Mononuclear cell (primary cell): Measurements from ENCODE around the gene FRAS1. TPM values are rescaled to one million over a fixed set of nuclear protein-coding genes. Genes with fewer than 3 reads are reported as not detected.

Source experiments
- H3K27me3 ChIP-seq: 2 replicates; pipeline ENCODE4 v1.6.0; 2011; ENCODE audit warnings: low read length, control low read depth; ENCODE audit not compliant: insufficient read depth
- H3K4me1 ChIP-seq: 2 replicates; pipeline ENCODE4 v1.5.1; 2011; ENCODE audit warnings: mild to moderate bottlenecking, low read length, control low read depth; ENCODE audit not compliant: insufficient read depth
- H3K4me3 ChIP-seq: 2 replicates; pipeline ENCODE4 v1.5.1; 2011; ENCODE audit warnings: mild to moderate bottlenecking, low read length, moderate library complexity
- H3K9me3 ChIP-seq: 2 replicates; pipeline ENCODE4 v1.5.1; 2011; ENCODE audit warnings: low read depth, mild to moderate bottlenecking, control low read depth, low read length
- total RNA-seq: library from RNA; depleted of rRNA; stranded (reverse); fragments of >200 nt; gene quantifications from one replicate; pipeline ENCODE4 v1.2.3, GENCODE V29; 2012

The FRAS1 gene
- total RNA-seq, 1 donor = under 0.01 TPM

DNA sequence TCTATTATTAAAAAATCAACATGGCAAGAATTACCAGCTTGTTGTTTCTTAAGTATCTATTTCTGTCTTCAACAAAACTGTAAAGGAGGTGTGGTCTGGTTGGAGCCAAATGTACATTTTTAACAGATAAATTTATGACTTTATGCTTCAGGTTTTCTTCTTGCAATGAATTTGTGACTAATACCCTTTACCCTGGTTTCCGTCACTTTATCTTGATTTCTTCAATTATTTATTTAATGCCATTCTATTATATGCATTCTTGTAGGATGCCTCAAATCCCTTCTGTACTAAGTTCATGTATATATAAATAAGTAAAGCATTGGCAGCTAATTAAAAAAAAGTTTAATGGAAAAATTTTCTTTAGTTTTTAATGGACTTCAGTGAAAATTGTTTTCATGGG lies 453.0 kb downstream of the FRAS1 start:
- H3K27me3 ChIP-seq = no peaks in the 10 kb centered on the region
- H3K9me3 ChIP-seq = no peaks in the 10 kb centered on the region
- H3K4me3 ChIP-seq = no peak overlapping the region
- no peaks in the 10 kb centered on the region for H3K4me1 ChIP-seq

GRCh38 chr4:78510681-78511080 lies 453.6 kb downstream of the FRAS1 start:
- Histone ChIP-seq H3K4me1 (no peaks in the 10 kb centered on the region), H3K9me3 (no peaks in the 10 kb centered on the region), H3K4me3 (no peak overlapping the region), H3K27me3 (no peaks in the 10 kb centered on the region)

- no peaks in the 10 kb centered on the region for H3K4me1 ChIP-seq
- H3K27me3 ChIP-seq = no peaks in the 10 kb centered on the region
- no peak overlapping the region for H3K4me3 ChIP-seq
- no peaks in the 10 kb centered on the region for H3K9me3 ChIP-seq
Measured at GRCh38 chr4:78512357-78512920, 455.3 kb downstream of the FRAS1 start.

- no peaks in the 10 kb centered on the region for H3K27me3 ChIP-seq
- no peaks in the 10 kb centered on the region for H3K9me3 ChIP-seq
- no peaks in the 10 kb centered on the region for H3K4me1 ChIP-seq
- H3K4me3 ChIP-seq = no peak overlapping the region
Measured at GRCh38 chr4:78513411-78513975, 456.4 kb downstream of the FRAS1 start.

DNA sequence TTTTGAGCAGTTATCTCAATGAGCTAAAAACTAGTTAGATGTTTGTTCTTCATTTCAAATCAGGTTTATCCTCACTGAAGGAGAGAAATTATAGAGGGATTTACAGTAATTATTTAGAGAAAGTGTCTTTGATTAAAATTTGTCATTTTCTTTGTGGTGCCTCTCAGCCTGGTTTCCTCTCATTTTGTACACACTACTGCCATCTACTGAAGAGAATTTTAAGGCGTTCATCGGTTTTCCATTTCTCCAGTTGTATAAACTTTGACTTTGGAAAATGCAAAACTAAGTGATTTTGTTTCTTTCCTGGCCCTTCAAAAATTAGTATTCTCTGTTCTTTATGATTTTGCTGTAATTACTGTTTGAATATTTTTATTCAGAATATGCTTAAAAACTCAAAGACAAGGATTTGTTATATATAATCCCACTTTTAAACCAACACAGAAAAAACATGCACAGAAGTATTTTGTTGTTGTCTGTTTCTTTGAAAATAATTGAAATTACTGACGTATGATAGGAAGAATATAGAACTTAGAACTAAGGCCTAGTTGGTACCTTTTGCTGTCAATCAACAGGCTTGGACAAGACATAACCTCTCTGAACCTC lies 460.0 kb downstream of the FRAS1 start:
- H3K4me3 ChIP-seq = no peak overlapping the region
- no peaks in the 10 kb centered on the region for H3K4me1 ChIP-seq
- no peaks in the 10 kb centered on the region for H3K27me3 ChIP-seq
- no peaks in the 10 kb centered on the region for H3K9me3 ChIP-seq

DNA sequence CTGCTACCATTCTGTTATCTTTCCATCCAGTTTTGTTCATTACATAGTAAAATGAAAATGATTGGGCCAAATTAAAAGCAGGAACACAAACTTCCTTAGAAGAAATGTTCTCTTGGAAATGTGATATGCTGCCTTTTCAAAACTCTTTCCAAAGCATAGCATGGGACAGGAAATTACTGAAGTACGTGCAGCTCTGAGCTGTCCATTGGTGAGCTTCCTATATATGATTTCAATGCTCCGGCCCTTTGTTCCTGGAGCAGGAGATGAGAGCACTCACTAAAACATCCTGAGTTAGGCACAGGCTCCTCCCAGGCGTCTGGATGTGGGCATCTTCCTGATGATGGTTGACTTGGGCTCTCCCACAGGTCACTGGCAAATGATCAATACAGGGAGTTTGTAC lies 461.4 kb downstream of the FRAS1 start:
- Histone ChIP-seq H3K4me1 (no peaks in the 10 kb centered on the region), H3K9me3 (no peaks in the 10 kb centered on the region), H3K4me3 (no peak overlapping the region), H3K27me3 (no peaks in the 10 kb centered on the region)

DNA sequence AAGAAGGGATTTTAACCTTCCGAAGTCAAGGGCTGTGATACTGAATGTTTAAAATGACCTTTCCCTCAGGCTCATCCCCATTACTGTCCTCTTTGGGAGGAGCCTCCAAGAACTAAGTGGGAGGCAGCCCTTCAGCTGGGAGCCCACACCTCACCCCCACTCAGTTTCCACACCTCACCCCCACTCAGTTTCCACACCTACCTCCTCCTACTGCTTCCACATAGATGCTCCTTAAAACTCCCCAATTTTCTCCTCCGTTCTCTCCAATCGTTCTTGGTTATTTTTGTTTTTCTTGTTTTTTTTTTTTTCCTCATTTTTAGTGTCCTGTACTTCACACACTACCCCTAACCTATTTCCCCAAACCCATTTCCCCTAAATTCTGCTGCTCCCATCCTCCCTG lies 462.8 kb downstream of the FRAS1 start:
- Histone ChIP-seq H3K4me3 (no peak overlapping the region), H3K27me3 (no peaks in the 10 kb centered on the region), H3K4me1 (no peaks in the 10 kb centered on the region), H3K9me3 (no peaks in the 10 kb centered on the region)

GRCh38 chr4:78520808-78521226 lies 463.7 kb downstream of the FRAS1 start:
- no peaks in the 10 kb centered on the region for H3K4me1 ChIP-seq
- no peaks in the 10 kb centered on the region for H3K27me3 ChIP-seq
- no peak overlapping the region for H3K4me3 ChIP-seq
- no peaks in the 10 kb centered on the region for H3K9me3 ChIP-seq

GRCh38 chr4:78524009-78524408 lies 466.9 kb downstream of the FRAS1 start:
- Histone ChIP-seq H3K4me1 (no peaks in the 10 kb centered on the region), H3K9me3 (no peaks in the 10 kb centered on the region), H3K27me3 (no peaks in the 10 kb centered on the region), H3K4me3 (no peak overlapping the region)

- Histone ChIP-seq H3K27me3 (no peaks in the 10 kb centered on the region), H3K9me3 (no peaks in the 10 kb centered on the region), H3K4me3 (no peak overlapping the region), H3K4me1 (no peaks in the 10 kb centered on the region)
Measured at GRCh38 chr4:78525559-78525958, 468.4 kb downstream of the FRAS1 start.

DNA sequence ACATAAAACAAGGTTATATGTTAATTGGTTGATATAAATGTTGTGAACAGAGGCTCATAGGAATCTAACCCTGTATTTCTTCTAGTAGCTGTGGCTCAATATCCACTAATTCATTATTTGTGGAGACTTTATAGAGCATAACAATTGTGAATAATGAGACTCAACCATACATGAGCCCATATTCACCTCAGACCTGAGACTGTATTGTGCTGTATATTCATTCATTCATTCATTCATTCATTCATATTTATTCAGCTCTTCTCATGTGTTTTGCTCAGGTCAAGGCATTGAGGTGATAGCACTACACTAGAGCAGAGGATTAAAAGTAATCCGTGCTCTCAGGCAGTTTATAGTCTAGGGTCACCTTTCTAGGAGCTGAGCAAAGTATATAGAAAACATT lies 470.0 kb downstream of the FRAS1 start:
- Histone ChIP-seq H3K27me3 (no peaks in the 10 kb centered on the region), H3K4me3 (no peak overlapping the region), H3K4me1 (no peaks in the 10 kb centered on the region), H3K9me3 (no peaks in the 10 kb centered on the region)

- H3K4me1 ChIP-seq = no peaks in the 10 kb centered on the region
Measured at GRCh38 chr4:78527555-78527954, 470.4 kb downstream of the FRAS1 start.

GRCh38 chr4:78528327-78528726 lies 471.2 kb downstream of the FRAS1 start:
- Histone ChIP-seq H3K9me3 (no peaks in the 10 kb centered on the region), H3K4me3 (no peak overlapping the region), H3K4me1 (no peaks in the 10 kb centered on the region), H3K27me3 (no peaks in the 10 kb centered on the region)

More at GRCh38 chr4:78527555-78527954, 470.4 kb downstream of the FRAS1 start:
- Histone ChIP-seq H3K9me3 (no peaks in the 10 kb centered on the region), H3K4me3 (no peak overlapping the region), H3K27me3 (no peaks in the 10 kb centered on the region)

DNA sequence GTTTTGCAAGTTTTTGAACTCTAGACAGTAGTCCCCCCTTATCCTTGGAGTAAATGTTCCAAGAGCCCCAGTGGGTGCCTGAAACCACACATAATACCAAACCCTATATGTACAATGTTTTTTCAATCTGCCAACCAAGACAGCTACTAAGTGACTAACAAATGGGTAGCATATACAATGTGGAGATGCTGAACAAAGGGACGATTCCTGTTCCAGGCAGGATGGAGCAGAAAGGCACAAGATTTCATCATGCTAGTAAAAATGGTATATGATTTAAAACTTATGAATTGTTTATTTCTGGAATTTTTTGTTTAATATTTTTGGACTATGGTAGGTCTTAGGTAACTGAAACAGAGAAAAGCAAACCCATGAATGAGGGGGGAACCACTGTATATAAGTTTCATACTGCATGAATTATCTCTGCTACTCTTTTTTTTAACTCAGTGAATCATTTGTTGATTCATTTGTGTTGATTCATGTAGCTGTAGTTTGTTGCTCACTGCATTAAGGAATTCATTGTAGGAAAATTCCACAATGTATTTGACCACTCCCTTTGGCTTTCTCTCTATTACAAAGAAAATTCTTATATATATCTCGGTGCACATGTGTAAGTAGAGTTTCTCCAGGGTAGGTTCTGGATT lies 472.6 kb downstream of the FRAS1 start:
- Histone ChIP-seq H3K4me1 (no peaks in the 10 kb centered on the region), H3K27me3 (no peaks in the 10 kb centered on the region)

GRCh38 chr4:78532046-78532445 lies 474.9 kb downstream of the FRAS1 start:
- H3K4me3 ChIP-seq = no peak overlapping the region
- no peaks in the 10 kb centered on the region for H3K4me1 ChIP-seq
- no peaks in the 10 kb centered on the region for H3K27me3 ChIP-seq
- H3K9me3 ChIP-seq = no peaks in the 10 kb centered on the region

More for the DNA sequence above, 472.6 kb downstream of the FRAS1 start:
- no peaks in the 10 kb centered on the region for H3K9me3 ChIP-seq
- no peak overlapping the region for H3K4me3 ChIP-seq
